Measurements from ENCODE around the gene TREML1. TPM values are rescaled to one million over a fixed set of nuclear protein-coding genes. Genes with fewer than 3 reads are reported as not detected.

TREML1 gene
- total and polyA plus RNA-seq, 2 of the 8 experiments (the other 6 are each of a cell fraction or from before 2014, with no cell fraction given) = 0.08 TPM; not detected in 1

- TF ChIP-seq TEAD4 (IDR thresholded peaks at IDR 0.05; ENCODE audit: low read depth, low read length) (no peak), CHD2 (IDR thresholded peaks at IDR 0.05; ENCODE audit: low read length) (no peak), POLR2AphosphoS5 (IDR thresholded peaks at IDR 0.05; ENCODE audit: low read depth, low read length) (no peak), SRF (IDR thresholded peaks at IDR 0.05; ENCODE audit: low read depth, low read length) (no peak), SIRT6 (IDR thresholded peaks at IDR 0.05; ENCODE audit: low read length) (no peak), HDAC6 (IDR thresholded peaks at IDR 0.05; ENCODE audit: low read depth, low read length) (no peak)
Observed at GRCh38 chr6:41197234-41197633, 43.1 kb upstream of the TREML1 start (continued).
